KOPT-K1 (cell line): Measurements from ENCODE around the gene ERC2.

Experiments
- H3K27ac ChIP-seq: fragments of 200-600 bp; sonication (generic); 2 replicates; pipeline ENCODE4 v1.5.1; 2016; ENCODE audit warnings: antibody characterized with exemption, mild to moderate bottlenecking, low read depth, low read length; ENCODE audit not compliant: poor library complexity, severe bottlenecking
- H3K36me3 ChIP-seq: fragments of 200-600 bp; sonication (generic); 2 replicates; pipeline ENCODE4 v1.5.1; 2017; ENCODE audit warnings: antibody characterized with exemption, mild to moderate bottlenecking, low read length, moderate library complexity; ENCODE audit not compliant: insufficient read depth
- H3K9me3 ChIP-seq: fragments of 200-600 bp; sonication (generic); 2 replicates; pipeline ENCODE4 v1.5.1; 2017; ENCODE audit warnings: antibody characterized with exemption, low read length, mild to moderate bottlenecking; ENCODE audit not compliant: insufficient read depth, poor library complexity, severe bottlenecking

The ERC2 gene

GRCh38 chr3:56137415-56137814 is 330.9 kb downstream of the ERC2 start:
- no peaks in the 10 kb centered on the region for H3K9me3 ChIP-seq
- H3K36me3 ChIP-seq: no peaks in the 10 kb centered on the region
- H3K27ac ChIP-seq: no peak overlapping the region

GRCh38 chr3:56136514-56136913 is 331.8 kb downstream of the ERC2 start:
- Histone ChIP-seq H3K27ac (no peak overlapping the region), H3K36me3 (no peaks in the 10 kb centered on the region)

GRCh38 chr3:56135941-56136340 is 332.3 kb downstream of the ERC2 start:
- Histone ChIP-seq H3K9me3 (no peaks in the 10 kb centered on the region), H3K27ac (no peak overlapping the region), H3K36me3 (no peaks in the 10 kb centered on the region)

More at GRCh38 chr3:56136514-56136913, 331.8 kb downstream of the ERC2 start:
- no peaks in the 10 kb centered on the region for H3K9me3 ChIP-seq

GRCh38 chr3:56133423-56133822 is 334.8 kb downstream of the ERC2 start:
- no peak overlapping the region for H3K27ac ChIP-seq
- H3K36me3 ChIP-seq: no peaks in the 10 kb centered on the region
- H3K9me3 ChIP-seq: no peaks in the 10 kb centered on the region

- no peaks in the 10 kb centered on the region for H3K9me3 ChIP-seq
- no peaks in the 10 kb centered on the region for H3K36me3 ChIP-seq
- H3K27ac ChIP-seq: no peak overlapping the region
Measured at GRCh38 chr3:56132762-56133161, 335.5 kb downstream of the ERC2 start.

GRCh38 chr3:56131974-56132590 is 336.2 kb downstream of the ERC2 start:
- H3K27ac ChIP-seq: no peak overlapping the region
- H3K36me3 ChIP-seq: no peaks in the 10 kb centered on the region
- no peaks in the 10 kb centered on the region for H3K9me3 ChIP-seq

- no peaks in the 10 kb centered on the region for H3K9me3 ChIP-seq
- no peaks in the 10 kb centered on the region for H3K36me3 ChIP-seq
- H3K27ac ChIP-seq: no peak overlapping the region
Measured at GRCh38 chr3:56130036-56130435, 338.2 kb downstream of the ERC2 start.

GRCh38 chr3:56126632-56127031 is 341.6 kb downstream of the ERC2 start:
- Histone ChIP-seq H3K27ac (no peak overlapping the region), H3K9me3 (no peaks in the 10 kb centered on the region), H3K36me3 (no peaks in the 10 kb centered on the region)

- Histone ChIP-seq H3K27ac (no peak overlapping the region), H3K9me3 (no peaks in the 10 kb centered on the region), H3K36me3 (no peaks in the 10 kb centered on the region)
Measured at GRCh38 chr3:56125358-56126005, 342.8 kb downstream of the ERC2 start.

- H3K27ac ChIP-seq: no peak overlapping the region
- no peaks in the 10 kb centered on the region for H3K36me3 ChIP-seq
- H3K9me3 ChIP-seq: no peaks in the 10 kb centered on the region
Measured at GRCh38 chr3:56124546-56124945, 343.7 kb downstream of the ERC2 start.

- Histone ChIP-seq H3K27ac (no peak overlapping the region), H3K9me3 (no peaks in the 10 kb centered on the region), H3K36me3 (no peaks in the 10 kb centered on the region)
Measured at GRCh38 chr3:56123487-56123886, 344.8 kb downstream of the ERC2 start.

- H3K27ac ChIP-seq: no peak overlapping the region
Measured at GRCh38 chr3:56122911-56123310, 345.4 kb downstream of the ERC2 start.

GRCh38 chr3:56121716-56122115 is 346.6 kb downstream of the ERC2 start:
- H3K9me3 ChIP-seq: no peaks in the 10 kb centered on the region
- H3K36me3 ChIP-seq: no peaks in the 10 kb centered on the region
- no peak overlapping the region for H3K27ac ChIP-seq

More at GRCh38 chr3:56122911-56123310, 345.4 kb downstream of the ERC2 start:
- Histone ChIP-seq H3K36me3 (no peaks in the 10 kb centered on the region), H3K9me3 (no peaks in the 10 kb centered on the region)

- Histone ChIP-seq H3K27ac (no peak overlapping the region), H3K36me3 (no peaks in the 10 kb centered on the region)
Measured at GRCh38 chr3:56119575-56120349, 348.5 kb downstream of the ERC2 start.

GRCh38 chr3:56118968-56119367 is 349.3 kb downstream of the ERC2 start:
- H3K9me3 ChIP-seq: no peaks in the 10 kb centered on the region
- H3K36me3 ChIP-seq: no peaks in the 10 kb centered on the region
- no peak overlapping the region for H3K27ac ChIP-seq

More at GRCh38 chr3:56119575-56120349, 348.5 kb downstream of the ERC2 start:
- H3K9me3 ChIP-seq: no peaks in the 10 kb centered on the region
